Measurements from ENCODE around the gene CRACDL. TPM values are rescaled to one million over a fixed set of nuclear protein-coding genes. Genes with fewer than 3 reads are reported as not detected.

The CRACDL gene, protein sequence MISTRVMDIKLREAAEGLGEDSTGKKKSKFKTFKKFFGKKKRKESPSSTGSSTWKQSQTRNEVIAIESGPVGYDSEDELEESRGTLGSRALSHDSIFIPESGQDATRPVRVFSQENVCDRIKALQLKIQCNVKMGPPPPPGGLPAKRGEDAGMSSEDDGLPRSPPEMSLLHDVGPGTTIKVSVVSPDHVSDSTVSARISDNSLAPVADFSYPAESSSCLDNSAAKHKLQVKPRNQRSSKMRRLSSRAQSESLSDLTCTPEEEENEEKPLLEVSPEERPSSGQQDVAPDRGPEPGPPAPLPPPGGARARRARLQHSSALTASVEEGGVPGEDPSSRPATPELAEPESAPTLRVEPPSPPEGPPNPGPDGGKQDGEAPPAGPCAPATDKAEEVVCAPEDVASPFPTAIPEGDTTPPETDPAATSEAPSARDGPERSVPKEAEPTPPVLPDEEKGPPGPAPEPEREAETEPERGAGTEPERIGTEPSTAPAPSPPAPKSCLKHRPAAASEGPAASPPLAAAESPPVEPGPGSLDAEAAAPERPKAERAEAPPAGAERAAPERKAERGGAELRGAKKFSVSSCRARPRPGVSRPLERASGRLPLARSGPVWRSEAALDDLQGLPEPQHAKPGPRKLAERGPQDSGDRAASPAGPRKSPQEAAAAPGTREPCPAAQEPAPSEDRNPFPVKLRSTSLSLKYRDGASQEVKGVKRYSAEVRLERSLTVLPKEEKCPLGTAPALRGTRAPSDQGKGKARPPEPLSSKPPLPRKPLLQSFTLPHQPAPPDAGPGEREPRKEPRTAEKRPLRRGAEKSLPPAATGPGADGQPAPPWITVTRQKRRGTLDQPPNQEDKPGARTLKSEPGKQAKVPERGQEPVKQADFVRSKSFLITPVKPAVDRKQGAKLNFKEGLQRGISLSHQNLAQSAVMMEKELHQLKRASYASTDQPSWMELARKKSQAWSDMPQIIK
- polyA plus RNA-seq (2013, experiment 1 of 4) = 0.37 TPM
- polyA plus RNA-seq (2013, experiment 2 of 4) = 0.32 TPM
- polyA plus RNA-seq (2013, experiment 3 of 4) = 0.53 TPM
- polyA plus RNA-seq (2013, experiment 4 of 4) = 0.24 TPM

DNA sequence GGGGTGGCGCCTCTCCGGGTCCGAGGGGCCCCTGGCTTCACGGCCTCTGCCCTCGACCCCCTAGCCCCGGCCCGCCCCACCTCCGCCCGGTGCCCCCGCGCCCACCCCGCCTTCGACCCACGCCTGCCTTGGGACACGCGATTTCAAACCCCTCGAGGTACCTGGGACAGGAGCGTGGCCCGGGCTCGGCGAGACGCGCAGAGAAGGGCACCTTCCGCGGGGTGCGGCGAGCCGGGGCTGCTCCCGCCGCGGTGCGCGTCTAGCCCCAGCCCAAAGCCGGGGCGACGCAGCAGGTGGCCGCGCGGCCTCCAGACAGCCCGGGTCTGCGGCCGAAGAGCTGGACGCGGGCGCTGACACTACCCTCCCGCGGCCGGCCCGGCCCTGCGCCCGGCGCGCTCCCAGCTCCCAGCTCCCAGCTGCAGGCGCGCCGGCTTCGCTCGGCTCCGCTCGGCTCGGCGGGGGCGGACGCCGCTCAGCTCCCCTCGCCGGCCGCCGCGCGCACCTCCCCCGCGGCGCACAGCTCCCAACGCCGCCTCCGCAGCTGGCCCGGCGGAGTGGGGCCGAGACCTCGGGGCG, at the start of gene CRACDL:
Gene CRACDL, minus strand, starts transcription at position 449 of the 576 bp plus-strand sequence. CDS start 89,425 bp downstream, outside the sequence.
- H3K27me3 ChIP-seq (ENCODE audit: control insufficient read depth, insufficient read depth, low read length, poor library complexity, severe bottlenecking) = peaks cover 69% of the 10 kb centered on the region
- peaks cover 4% of the 10 kb centered on the region for H3K4me1 ChIP-seq (ENCODE audit: control insufficient read depth, insufficient read depth, low read length)
- 0 to 1% methylated on average over 82 of the region's 82 CpGs for WGBS, 2 experiments
- H3K4me3 ChIP-seq (ENCODE audit: insufficient read depth, low read depth, low read length) = peak within 1 kb of the TSS; percentile 32
- H3K36me3 ChIP-seq (ENCODE audit: control insufficient read depth, insufficient read depth, low read length) = no peaks in the 10 kb centered on the region
- H3K27ac ChIP-seq (ENCODE audit: insufficient read depth, low read depth, low read length, poor library complexity, severe bottlenecking) = no peak within 1 kb of the TSS
- H3K9me3 ChIP-seq (ENCODE audit: control insufficient read depth, low read length) = no peaks in the 10 kb centered on the region

DNA sequence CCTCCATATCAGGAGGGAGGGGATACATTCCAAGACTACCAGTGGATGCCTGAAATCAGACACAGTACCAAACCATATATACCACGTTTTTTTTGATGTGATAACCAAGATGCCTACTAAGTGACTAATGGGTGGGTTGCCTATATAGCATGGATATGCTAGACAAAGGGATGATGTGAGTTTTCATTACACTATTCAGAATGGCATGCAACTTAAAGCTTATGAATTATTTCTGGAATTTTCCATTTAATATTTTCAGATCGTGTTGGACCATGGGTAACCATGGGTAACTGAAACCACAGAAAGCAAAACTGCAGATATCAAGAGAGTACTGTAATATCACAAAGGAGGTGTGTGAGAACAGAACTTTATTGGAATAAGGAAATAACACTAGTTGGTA, 39.6 kb upstream of the CRACDL start:
- 85 to 88% methylated on average over 1 to 2 of the region's 2 CpGs for WGBS, 2 experiments
- Histone ChIP-seq H3K4me1 (ENCODE audit: control insufficient read depth, insufficient read depth, low read length) (no peaks in the 10 kb centered on the region), H3K27ac (ENCODE audit: insufficient read depth, low read depth, low read length, poor library complexity, severe bottlenecking) (no peak overlapping the region), H3K27me3 (ENCODE audit: control insufficient read depth, insufficient read depth, low read length, poor library complexity, severe bottlenecking) (no peaks in the 10 kb centered on the region), H3K9me3 (ENCODE audit: control insufficient read depth, low read length) (peaks cover 3% of the 10 kb centered on the region), H3K4me3 (ENCODE audit: insufficient read depth, low read depth, low read length) (no peak overlapping the region), H3K36me3 (ENCODE audit: control insufficient read depth, insufficient read depth, low read length) (no peaks in the 10 kb centered on the region)

DNA sequence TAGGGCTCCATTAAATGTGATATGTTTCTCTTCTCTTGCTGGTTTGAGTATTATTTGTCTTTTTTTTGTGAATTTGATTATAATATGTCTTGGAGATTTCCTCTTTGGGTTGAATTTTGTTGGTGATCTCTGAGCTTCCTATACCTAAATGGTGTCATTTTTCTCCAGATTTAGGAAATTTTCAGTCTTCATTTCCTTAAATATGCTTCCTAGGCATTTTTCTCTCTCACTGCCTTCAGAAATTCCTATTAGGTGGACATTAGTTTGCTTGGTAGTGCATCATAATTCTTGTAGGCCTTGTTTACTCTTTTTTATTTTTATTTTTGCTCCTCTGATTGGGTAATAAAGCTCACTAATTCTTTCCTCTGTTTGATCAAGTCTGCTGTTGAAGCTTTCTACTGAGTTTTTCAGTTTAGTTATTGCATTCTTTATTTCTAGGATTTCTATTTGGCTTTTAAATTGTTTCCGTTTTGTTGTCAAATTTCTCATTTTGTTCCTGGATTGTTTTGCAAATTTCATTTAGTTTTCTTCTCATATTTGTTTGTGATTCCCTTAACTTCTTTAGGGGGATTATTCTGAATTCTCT, 36.6 kb upstream of the CRACDL start:
- H3K27me3 ChIP-seq (ENCODE audit: control insufficient read depth, insufficient read depth, low read length, poor library complexity, severe bottlenecking) = no peaks in the 10 kb centered on the region
- no peak overlapping the region for H3K27ac ChIP-seq (ENCODE audit: insufficient read depth, low read depth, low read length, poor library complexity, severe bottlenecking)
- no peaks in the 10 kb centered on the region for H3K36me3 ChIP-seq (ENCODE audit: control insufficient read depth, insufficient read depth, low read length)
- H3K4me3 ChIP-seq (ENCODE audit: insufficient read depth, low read depth, low read length) = no peak overlapping the region
- H3K9me3 ChIP-seq (ENCODE audit: control insufficient read depth, low read length) = peaks cover 3% of the 10 kb centered on the region
- WGBS, 2 experiments = 94 to 100% methylated on average over 1 of the region's 1 CpG
- no peaks in the 10 kb centered on the region for H3K4me1 ChIP-seq (ENCODE audit: control insufficient read depth, insufficient read depth, low read length)

DNA sequence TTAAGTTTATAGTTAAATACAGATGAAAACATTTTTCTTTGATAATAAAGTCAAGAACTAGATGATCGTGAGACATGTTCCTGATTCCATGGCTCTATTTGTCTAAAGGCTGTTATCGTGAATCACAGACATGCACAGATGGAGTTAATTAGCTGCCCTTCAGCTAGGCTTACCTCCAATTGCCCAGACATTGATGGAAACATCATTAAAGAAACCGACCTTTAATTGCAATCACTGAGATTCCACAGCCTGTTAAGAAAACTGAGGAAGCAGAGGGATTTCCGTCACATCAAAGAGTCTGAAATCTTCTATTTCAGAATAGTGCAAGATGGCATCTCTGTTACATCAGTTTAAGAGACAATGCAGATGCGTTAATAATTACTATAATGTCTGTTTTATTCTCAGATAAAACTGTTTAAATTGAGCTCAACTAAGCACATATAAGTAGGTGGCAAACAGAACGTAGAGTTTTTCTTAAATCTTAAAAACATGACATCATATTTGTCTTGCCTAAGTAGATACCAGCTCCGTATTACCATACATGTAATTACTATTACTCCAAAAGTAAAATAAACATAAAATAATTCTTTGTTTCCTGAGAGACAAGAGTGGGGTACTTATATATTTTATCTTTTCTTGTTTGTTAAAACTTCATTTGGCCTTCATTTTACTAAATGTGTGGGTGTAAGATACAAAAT, 23.9 kb upstream of the CRACDL start:
- Histone ChIP-seq H3K27ac (ENCODE audit: insufficient read depth, low read depth, low read length, poor library complexity, severe bottlenecking) (no peak overlapping the region), H3K27me3 (ENCODE audit: control insufficient read depth, insufficient read depth, low read length, poor library complexity, severe bottlenecking) (no peaks in the 10 kb centered on the region), H3K9me3 (ENCODE audit: control insufficient read depth, low read length) (no peaks in the 10 kb centered on the region), H3K36me3 (ENCODE audit: control insufficient read depth, insufficient read depth, low read length) (no peaks in the 10 kb centered on the region), H3K4me1 (ENCODE audit: control insufficient read depth, insufficient read depth, low read length) (no peaks in the 10 kb centered on the region), H3K4me3 (ENCODE audit: insufficient read depth, low read depth, low read length) (no peak overlapping the region)
- 84 to 92% methylated on average over 5 to 7 of the region's 7 CpGs for WGBS, 2 experiments

DNA sequence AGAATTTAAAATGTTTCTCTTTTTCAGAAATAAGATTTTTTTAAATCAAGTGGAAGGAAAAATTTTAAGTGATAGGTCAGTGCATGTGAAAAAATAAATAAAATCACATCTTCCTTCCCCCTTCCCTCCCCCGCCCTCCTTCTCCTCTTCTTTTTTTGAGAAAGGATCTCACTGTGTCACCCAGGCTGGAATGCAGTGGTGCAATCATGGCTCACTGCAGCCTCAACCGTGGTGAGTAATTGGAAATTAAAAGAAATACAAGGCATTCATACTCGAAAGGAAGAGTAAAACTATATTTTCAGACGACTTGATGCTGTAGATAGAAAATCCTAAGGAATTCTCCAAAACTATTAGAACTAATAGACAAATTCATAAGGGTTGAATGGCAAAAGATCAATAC, 16.9 kb upstream of the CRACDL start:
- H3K4me3 ChIP-seq (ENCODE audit: insufficient read depth, low read depth, low read length) = no peak overlapping the region
- 71 to 83% methylated on average over 2 to 4 of the region's 4 CpGs for WGBS, 2 experiments
- H3K4me1 ChIP-seq (ENCODE audit: control insufficient read depth, insufficient read depth, low read length) = no peaks in the 10 kb centered on the region
- no peaks in the 10 kb centered on the region for H3K9me3 ChIP-seq (ENCODE audit: control insufficient read depth, low read length)
- no peak overlapping the region for H3K27ac ChIP-seq (ENCODE audit: insufficient read depth, low read depth, low read length, poor library complexity, severe bottlenecking)
- H3K27me3 ChIP-seq (ENCODE audit: control insufficient read depth, insufficient read depth, low read length, poor library complexity, severe bottlenecking) = no peaks in the 10 kb centered on the region
- no peaks in the 10 kb centered on the region for H3K36me3 ChIP-seq (ENCODE audit: control insufficient read depth, insufficient read depth, low read length)

DNA sequence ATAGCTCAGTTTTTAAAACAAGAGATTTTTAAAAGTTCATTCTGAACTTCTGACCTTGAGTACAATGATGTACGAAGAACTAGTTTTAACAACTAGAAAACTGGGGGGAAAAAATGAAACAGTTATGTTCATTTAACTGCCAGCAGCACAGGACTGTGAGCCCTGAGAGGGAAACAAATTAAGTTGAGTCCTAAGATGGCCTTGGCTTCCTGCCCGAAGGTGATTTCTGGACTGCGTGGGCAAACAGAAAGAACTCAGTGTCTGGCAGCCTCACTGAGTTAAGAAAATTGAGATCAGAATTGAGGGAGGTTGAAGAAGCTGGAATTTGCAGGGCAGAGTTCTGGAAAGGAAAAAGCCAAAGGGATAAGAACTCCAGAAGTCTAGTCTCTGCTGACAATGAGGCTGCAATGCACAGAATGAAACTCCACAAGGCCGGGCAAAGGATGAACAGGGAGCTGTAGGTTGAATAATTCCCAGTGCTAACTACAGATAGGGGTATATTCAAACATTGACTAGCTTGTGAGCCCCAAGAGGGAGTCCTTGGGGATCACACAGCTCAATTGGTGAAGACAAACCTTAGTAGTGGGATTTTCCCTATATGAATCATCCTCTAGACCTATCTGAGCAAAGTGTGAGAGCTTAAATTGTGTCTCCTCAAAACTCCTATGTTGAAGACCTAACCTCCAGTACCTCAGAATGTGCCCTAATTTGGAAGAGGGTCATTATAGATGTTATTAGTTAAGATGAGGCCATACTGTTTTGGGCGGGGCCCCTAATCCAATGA, 13.1 kb upstream of the CRACDL start:
- no peaks in the 10 kb centered on the region for H3K36me3 ChIP-seq (ENCODE audit: control insufficient read depth, insufficient read depth, low read length)
- H3K27me3 ChIP-seq (ENCODE audit: control insufficient read depth, insufficient read depth, low read length, poor library complexity, severe bottlenecking) = no peaks in the 10 kb centered on the region
- no peak overlapping the region for H3K27ac ChIP-seq (ENCODE audit: insufficient read depth, low read depth, low read length, poor library complexity, severe bottlenecking)
- no peak overlapping the region for H3K4me3 ChIP-seq (ENCODE audit: insufficient read depth, low read depth, low read length)
- WGBS, 2 experiments = 96 to 98% methylated on average over 5 of the region's 5 CpGs
- H3K4me1 ChIP-seq (ENCODE audit: control insufficient read depth, insufficient read depth, low read length) = no peaks in the 10 kb centered on the region
- no peaks in the 10 kb centered on the region for H3K9me3 ChIP-seq (ENCODE audit: control insufficient read depth, low read length)

DNA sequence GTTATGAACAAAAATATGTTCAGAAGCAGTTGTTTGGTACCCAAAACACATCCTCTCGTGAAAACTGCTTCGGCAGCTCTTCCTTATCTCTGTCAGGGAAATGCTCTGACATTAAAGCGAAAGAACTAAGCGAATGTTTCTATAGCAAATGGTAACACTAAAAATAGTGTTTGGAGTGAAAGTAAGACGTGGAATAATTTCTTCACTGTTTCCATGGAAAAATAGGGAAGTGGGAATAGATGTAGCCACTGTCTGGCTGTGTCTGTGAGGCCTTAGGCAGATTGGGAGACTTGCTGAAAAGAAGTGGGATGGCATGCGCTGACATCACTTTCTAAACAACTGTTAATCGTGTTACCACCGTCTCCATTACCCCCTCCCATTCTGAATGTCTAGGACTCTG, 11.5 kb upstream of the CRACDL start:
- no peaks in the 10 kb centered on the region for H3K4me1 ChIP-seq (ENCODE audit: control insufficient read depth, insufficient read depth, low read length)
- H3K36me3 ChIP-seq (ENCODE audit: control insufficient read depth, insufficient read depth, low read length) = no peaks in the 10 kb centered on the region
- WGBS, 2 experiments = 88 to 90% methylated on average over 7 to 8 of the region's 8 CpGs
- H3K4me3 ChIP-seq (ENCODE audit: insufficient read depth, low read depth, low read length) = no peak overlapping the region
- H3K27me3 ChIP-seq (ENCODE audit: control insufficient read depth, insufficient read depth, low read length, poor library complexity, severe bottlenecking) = no peaks in the 10 kb centered on the region
- no peak overlapping the region for H3K27ac ChIP-seq (ENCODE audit: insufficient read depth, low read depth, low read length, poor library complexity, severe bottlenecking)
- H3K9me3 ChIP-seq (ENCODE audit: control insufficient read depth, low read length) = no peaks in the 10 kb centered on the region

DNA sequence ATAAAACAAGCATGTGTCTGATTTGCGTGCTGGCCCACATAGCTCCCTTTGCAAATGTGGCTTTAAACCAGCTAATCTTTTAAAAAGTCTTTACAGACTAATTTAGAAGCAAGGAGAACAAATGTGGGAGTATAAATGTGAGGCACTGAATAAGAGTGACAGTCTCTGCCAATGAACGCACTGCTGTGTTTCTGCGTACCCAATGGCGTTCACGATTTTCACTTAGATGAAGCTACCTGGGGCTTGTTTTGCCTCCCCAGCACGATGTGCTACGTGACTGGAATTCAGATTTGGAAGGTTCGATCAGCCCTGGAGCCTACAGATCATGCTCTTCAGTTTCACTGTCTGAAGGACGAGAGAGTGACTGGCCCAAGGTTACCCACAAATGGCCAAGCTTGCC, 10.8 kb upstream of the CRACDL start:
- Histone ChIP-seq H3K9me3 (ENCODE audit: control insufficient read depth, low read length) (no peaks in the 10 kb centered on the region), H3K4me1 (ENCODE audit: control insufficient read depth, insufficient read depth, low read length) (no peaks in the 10 kb centered on the region), H3K27ac (ENCODE audit: insufficient read depth, low read depth, low read length, poor library complexity, severe bottlenecking) (no peak overlapping the region), H3K27me3 (ENCODE audit: control insufficient read depth, insufficient read depth, low read length, poor library complexity, severe bottlenecking) (no peaks in the 10 kb centered on the region), H3K36me3 (ENCODE audit: control insufficient read depth, insufficient read depth, low read length) (no peaks in the 10 kb centered on the region), H3K4me3 (ENCODE audit: insufficient read depth, low read depth, low read length) (no peak overlapping the region)
- 91 to 94% methylated on average over 9 of the region's 9 CpGs for WGBS, 2 experiments

DNA sequence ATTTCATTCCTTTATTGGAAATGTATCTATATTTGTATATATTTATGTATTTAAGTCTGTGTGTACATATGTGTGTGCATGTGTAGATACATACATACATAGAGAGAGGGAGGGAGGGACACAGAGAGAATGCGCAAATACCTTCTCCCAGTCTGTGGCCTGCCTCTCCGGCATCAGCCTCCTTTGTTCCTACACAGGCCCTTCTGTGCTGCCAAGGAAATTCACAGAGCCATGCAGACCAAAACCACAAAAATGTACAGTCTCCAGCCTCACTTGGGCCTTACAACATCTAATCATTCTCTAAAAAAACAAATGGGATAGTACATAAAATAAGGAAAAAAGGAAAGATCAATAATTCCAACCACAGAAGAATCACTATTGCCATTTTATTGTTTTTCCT, 8.8 kb upstream of the CRACDL start:
- Histone ChIP-seq H3K27me3 (ENCODE audit: control insufficient read depth, insufficient read depth, low read length, poor library complexity, severe bottlenecking) (peaks cover 5% of the 10 kb centered on the region), H3K27ac (ENCODE audit: insufficient read depth, low read depth, low read length, poor library complexity, severe bottlenecking) (no peak overlapping the region), H3K4me1 (ENCODE audit: control insufficient read depth, insufficient read depth, low read length) (no peaks in the 10 kb centered on the region), H3K9me3 (ENCODE audit: control insufficient read depth, low read length) (no peaks in the 10 kb centered on the region), H3K4me3 (ENCODE audit: insufficient read depth, low read depth, low read length) (no peak overlapping the region), H3K36me3 (ENCODE audit: control insufficient read depth, insufficient read depth, low read length) (no peaks in the 10 kb centered on the region)
- WGBS, 2 experiments = 93 to 97% methylated on average over 2 of the region's 2 CpGs
